Keratinocyte (primary cell): ENCODE results near the gene RNF141.

Experiments
- EZH2 ChIP-seq: IDR thresholded peaks from one replicate; pipeline ENCODE4 v1.6.1; 2012; ENCODE audit warnings: inconsistent platforms, mild to moderate bottlenecking, low read length, moderate library complexity
- TF ChIP-seq, protein P1 (sequence below), 3 experiments: IDR thresholded peaks in 1 of 3; conservative IDR thresholded peaks in 1 of 3; optimal IDR thresholded peaks in 1 of 3; 2 replicates in 2 of 3; 3 replicates in 1 of 3; pipeline versions ENCODE3 to v1.5.1; 2011; ENCODE audit warnings: low read length in 3 of 3, mild to moderate bottlenecking in 3 of 3, moderate library complexity in 2 of 3, control low read depth in 1 of 3, inconsistent platforms in 1 of 3; ENCODE audit not compliant: insufficient read depth in 2 of 3; ENCODE audit errors: extremely low read depth in 1 of 3

DNA sequence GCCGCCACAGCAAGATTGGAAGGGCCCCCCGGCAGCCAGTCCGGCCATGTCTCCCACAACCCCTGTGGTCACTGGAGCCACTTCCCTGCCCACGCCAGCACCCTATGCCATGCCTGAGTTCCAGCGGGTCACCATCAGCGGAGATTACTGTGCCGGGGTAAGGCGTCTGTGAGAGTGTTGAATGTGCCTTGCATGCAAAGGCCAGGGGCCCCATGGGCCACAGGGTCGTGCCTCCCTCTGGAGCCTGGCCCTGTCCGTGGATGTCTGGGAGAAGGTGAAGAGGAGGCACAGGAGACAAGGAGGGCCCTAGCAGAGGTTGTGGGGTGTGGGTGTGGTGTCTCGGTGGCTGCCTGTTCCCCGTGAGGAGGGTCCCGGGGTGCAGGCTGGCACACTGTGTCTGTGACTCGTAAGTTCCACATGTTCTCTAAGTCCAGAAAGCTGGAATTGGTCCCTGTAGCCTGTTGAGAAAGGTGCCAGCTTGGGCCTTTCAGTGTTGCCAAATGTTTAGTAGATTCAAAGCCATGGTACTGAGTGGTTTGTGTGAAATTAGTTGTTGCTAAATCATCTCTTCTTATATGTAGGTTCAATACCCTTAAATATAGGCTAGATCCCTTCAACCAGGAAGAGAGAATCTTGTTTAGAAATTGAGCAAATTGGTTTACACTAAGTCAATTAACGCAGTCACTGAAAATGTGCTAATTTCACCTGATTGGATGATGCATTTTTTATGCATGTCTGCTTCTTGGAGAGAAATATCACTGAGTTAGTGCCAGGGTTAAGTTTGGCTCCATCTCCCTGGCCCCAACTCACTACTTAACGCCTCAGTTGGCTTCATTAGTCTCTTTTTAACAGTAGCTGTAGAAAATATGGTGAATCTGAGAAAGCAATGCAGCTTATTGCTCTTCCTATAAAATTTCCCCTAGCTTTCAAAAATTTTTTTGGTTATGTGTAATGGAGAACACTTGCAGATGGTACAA, 62.1 kb downstream of the RNF141 start:
- TF ChIP-seq, protein P1, sequence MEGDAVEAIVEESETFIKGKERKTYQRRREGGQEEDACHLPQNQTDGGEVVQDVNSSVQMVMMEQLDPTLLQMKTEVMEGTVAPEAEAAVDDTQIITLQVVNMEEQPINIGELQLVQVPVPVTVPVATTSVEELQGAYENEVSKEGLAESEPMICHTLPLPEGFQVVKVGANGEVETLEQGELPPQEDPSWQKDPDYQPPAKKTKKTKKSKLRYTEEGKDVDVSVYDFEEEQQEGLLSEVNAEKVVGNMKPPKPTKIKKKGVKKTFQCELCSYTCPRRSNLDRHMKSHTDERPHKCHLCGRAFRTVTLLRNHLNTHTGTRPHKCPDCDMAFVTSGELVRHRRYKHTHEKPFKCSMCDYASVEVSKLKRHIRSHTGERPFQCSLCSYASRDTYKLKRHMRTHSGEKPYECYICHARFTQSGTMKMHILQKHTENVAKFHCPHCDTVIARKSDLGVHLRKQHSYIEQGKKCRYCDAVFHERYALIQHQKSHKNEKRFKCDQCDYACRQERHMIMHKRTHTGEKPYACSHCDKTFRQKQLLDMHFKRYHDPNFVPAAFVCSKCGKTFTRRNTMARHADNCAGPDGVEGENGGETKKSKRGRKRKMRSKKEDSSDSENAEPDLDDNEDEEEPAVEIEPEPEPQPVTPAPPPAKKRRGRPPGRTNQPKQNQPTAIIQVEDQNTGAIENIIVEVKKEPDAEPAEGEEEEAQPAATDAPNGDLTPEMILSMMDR (optimal IDR thresholded peaks at IDR 0.05 in 1 of 3, IDR thresholded peaks at IDR 0.05 in 1 of 3, conservative IDR thresholded peaks at IDR 0.05 in 1 of 3; ENCODE audit: extremely low read depth in 1 of 3, insufficient read depth in 2 of 3, low read length in 3 of 3), result no peak
- no peak for TF ChIP-seq EZH2
